SH-SY5Y (cell line): Measurements from ENCODE around the gene EN2.

Experiments used
- GATA2 ChIP-seq: IDR thresholded peaks from 2 replicates; pipeline ENCODE4 v1.6.1; 2011; ENCODE audit warnings: mild to moderate bottlenecking, low read depth, low read length
- GATA3 ChIP-seq: IDR thresholded peaks from 2 replicates; pipeline ENCODE4 v1.6.1; 2011; ENCODE audit warnings: low read depth, mild to moderate bottlenecking, low read length, moderate library complexity

The EN2 gene

DNA sequence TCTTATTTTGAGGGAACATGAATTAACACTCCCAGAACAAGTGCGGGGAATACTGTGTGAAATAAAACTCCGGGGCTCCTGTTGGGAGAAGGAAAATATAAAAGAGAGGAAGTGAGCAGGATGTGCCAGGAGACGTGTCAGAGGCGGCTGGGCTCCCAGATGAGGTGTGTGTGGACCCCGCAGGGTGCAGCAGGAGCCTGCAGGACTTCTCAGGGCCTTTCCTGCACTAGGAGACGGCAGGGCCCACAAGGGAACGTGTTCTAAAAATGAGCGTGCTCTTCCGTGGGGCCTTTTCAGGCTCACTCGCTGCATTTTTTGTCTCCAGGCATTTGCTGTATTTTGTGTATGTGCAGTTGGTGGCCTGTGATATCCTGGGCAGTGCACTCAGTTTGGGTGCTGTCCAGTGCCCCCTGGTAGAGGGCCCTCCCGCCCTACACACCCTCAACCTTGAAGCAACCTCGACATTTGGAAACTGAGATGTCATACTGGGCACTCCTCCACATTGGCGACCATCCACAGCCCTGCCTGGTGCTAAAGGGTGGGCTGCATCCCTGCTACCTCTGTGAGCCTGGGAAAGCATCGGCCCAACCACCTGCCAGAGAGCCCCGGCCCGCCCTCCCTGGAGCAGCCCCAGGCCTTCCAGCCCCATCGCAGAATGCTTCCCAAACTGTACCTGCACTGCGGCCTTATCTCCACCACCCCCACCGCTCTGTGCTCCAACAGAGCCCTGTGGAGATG is 35.2 kb upstream of the EN2 start:
- TF ChIP-seq GATA3 (no peak), GATA2 (no peak)

GRCh38 chr7:155423337-155424285 is 34.3 kb upstream of the EN2 start:
- TF ChIP-seq GATA3 (no peak), GATA2 (no peak)

GRCh38 chr7:155424301-155425010 is 33.5 kb upstream of the EN2 start:
- no peak for TF ChIP-seq GATA3
- no peak for TF ChIP-seq GATA2

- TF ChIP-seq GATA3: no peak
- TF ChIP-seq GATA2: no peak
Observed at GRCh38 chr7:155425011-155425340, 33.0 kb upstream of the EN2 start.

DNA sequence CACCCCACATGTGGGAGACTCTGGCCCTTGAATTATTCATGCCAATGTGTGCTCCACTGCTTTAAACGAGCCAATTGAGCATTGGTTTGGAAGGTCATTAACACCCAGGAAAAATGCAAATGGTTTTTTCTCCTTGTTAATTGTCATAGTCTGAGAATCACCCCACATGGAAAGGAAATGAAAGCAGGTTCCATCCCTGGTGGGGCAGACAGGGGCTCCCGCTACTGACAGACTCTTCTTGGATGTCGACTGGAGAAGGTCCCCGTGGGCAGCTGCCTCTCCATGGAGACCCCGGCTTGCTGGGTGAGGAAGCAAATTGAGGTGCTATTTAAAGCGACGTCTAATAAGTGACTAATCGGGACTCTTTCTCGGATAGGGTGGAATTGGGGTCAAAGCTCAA is 32.0 kb upstream of the EN2 start:
- TF ChIP-seq GATA2: no peak
- no peak for TF ChIP-seq GATA3

DNA sequence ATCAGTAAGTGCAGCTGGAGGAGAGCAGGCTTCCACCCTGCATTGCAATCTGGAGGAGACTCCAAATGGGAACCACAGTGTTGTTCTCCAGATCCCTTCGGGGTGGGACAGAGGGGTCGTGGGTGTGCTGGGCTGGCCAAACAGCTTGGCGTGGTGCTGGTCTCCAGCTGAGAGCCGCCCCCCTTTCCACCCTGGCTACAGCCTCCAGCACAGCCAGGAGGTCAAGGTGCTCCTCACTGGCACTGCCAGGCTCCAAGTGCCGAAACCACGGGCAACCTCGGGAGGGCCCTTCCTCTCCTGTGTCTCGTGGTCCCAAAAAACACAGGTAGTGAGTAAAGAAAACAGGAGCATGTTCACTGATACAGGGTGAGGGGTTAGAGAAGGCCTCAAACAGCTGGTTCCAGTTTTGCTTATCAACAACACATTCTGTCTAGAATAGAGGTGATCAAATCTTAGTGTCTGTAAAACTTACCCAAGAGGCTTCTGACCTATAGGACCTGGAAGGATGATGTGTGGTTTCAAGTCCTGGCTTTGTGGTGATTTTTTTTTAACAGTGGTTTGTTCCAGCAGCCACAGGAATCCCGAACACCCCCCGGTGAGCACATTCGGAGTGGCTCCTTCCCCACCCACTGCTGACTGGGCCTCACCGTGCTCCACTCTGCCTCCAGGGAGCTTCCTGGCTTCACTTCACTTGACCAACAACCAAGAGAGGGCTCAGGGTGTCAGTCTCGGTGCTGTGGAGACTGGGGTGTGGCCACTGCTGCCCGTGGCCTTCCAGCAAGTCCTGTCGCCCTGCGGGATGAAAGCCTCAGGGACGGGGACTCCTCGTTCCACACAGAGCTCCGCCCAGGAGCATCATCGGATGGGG is 31.2 kb upstream of the EN2 start:
- TF ChIP-seq GATA3: no peak

- TF ChIP-seq GATA2 (no peak), GATA3 (no peak)
Observed at GRCh38 chr7:155427411-155428038, 30.4 kb upstream of the EN2 start.

- TF ChIP-seq GATA3 (no peak), GATA2 (no peak)
Observed at GRCh38 chr7:155428171-155428834, 29.6 kb upstream of the EN2 start.

DNA sequence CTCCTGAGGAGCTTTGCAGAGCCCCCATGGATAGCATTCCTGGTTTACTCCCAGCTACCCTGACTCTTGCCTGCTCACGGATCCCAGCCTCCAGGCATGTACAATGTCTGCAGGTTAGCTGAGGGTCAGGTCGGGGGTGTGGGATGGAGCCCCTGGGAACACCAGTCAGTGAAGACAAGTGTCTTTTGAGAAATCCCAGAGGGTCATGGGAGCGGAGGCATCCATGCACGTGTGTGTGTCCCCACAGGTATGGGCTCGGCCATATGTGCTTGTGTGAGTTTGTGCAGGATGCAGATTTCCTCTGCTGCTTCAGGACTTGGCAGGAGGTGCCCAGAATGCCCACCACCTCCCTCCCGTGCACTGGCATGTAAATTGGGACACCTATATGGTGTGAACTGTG is 28.3 kb upstream of the EN2 start:
- no peak for TF ChIP-seq GATA3
- no peak for TF ChIP-seq GATA2

GRCh38 chr7:155430606-155431005 is 27.3 kb upstream of the EN2 start:
- no peak for TF ChIP-seq GATA3
- TF ChIP-seq GATA2: no peak

DNA sequence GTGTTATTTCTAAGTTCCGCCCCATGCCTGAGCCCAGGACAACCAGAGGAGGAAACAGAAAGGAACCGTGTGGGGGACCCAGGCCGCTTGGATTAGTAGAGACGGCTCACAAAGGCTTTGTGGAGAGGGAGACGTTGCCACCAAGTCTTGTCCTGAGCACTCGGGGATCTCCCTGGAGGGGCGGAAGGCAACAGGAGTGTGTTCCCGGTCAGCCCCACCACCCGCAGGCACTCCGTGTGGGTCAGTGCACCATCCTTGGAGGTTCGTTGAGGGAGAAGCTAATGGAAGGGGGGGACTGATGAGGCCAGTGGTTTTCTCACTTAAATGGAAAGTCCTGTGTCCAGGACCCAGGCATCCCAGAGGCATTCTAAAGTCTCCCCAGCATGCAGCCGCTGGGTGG is 26.7 kb upstream of the EN2 start:
- TF ChIP-seq GATA3 (no peak), GATA2 (no peak)

- TF ChIP-seq GATA2 (no peak), GATA3 (no peak)
Observed at GRCh38 chr7:155431711-155432110, 26.2 kb upstream of the EN2 start.

DNA sequence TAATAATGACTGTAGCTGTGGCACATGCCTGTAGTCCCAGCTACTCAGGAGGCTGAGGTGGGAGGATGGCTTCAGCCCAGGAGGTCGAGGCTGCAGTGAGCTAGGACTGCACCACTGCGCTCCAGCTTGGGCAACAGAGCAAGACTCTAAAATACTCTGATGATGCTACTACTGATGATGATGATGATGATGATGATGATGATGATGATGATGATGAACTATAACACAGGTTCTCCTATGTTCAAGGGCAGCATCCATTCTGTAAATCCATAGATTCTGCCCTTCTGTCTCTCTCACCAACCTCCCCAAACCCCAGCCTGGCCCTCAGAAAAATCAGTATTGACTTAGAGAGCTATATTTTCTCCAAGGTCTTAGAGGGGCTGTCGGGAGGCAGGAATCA is 22.8 kb upstream of the EN2 start:
- TF ChIP-seq GATA3: no peak
- no peak for TF ChIP-seq GATA2

DNA sequence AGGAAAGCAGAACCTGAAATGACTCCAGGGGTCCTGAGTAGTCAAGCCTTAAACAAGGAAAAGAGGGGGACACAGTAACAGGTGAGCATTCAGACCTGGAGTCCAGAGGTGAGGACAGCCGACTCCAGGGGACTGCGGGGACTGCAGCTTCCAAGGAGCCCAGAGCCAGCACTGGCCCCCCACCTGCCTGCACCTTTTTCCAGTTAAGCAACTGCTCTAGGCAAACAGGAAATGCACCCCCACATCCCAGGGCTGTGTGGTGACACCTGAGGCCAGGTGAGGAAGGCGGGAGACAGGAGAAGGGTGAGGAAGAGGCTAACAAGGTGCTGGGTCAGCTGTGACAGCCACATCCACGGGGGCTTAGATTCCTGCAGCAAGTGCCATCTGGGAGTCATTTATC is 20.1 kb upstream of the EN2 start:
- TF ChIP-seq GATA2 (no peak), GATA3 (no peak)
